ENCODE measurements around the gene RTN4. TPM values are rescaled to one million over a fixed set of nuclear protein-coding genes. Genes with fewer than 3 reads are reported as not detected.

The RTN4 gene
- total RNA-seq, 4 donors from 2014 or later, result 119 to 205 (median 154) TPM

DNA sequence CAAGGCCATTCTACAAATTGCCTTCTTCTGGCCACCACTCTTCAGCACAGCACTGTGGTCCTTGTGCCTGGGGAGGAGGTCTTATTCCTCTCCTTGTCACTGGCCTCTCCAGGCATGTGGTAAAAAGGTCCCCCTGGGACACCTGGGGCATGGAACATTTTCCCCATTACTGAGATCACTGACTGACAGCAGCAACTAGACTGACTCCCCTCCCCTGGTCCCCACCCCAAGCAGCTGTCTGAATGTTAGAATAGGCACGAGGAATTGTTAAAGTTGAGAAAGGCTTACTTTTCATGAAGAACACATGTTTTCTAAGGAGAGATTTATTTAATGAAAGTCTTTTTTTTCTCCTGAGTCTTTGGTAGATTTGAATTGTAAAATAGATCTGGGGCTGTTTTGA, 39.5 kb upstream of the RTN4 start:
- Histone ChIP-seq H3K4me3 (no peak overlapping the region), H3K27ac (no peak overlapping the region), H3K36me3 (no peaks in the 10 kb centered on the region), H3K9me3 (no peaks in the 10 kb centered on the region), H3K4me1 (no peaks in the 10 kb centered on the region), H3K27me3 (no peaks in the 10 kb centered on the region)
- TF ChIP-seq CTCF (IDR thresholded peaks at IDR 0.05) (no peak), POLR2A (IDR thresholded peaks at IDR 0.05) (no peak)
- DNase-seq, result no peak
- intact Hi-C loops (cut with DNase I; ENCODE audit: low total_unique reads), result no loop called here

DNA sequence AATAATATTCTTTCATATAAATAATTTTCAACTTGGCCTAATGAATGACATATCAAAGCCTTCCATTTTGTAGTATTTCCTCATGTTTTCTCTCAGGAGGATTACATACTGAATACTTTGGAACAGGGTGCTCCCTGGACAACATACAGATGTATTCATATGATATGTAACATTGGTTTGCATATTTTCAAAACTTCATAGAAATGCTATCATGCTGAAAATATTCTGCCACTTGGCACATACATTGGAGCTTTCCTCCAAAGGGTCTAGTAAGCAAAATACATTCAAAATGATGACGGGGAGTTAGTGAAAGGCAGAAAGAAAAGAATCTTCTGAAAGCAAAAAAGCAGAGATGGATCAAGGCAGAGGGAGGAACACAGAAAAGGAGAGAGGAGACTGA, 38.1 kb upstream of the RTN4 start:
- intact Hi-C loops (cut with DNase I; ENCODE audit: low total_unique reads), result no loop called here
- Histone ChIP-seq H3K9me3 (no peaks in the 10 kb centered on the region), H3K27ac (no peak overlapping the region), H3K4me1 (no peaks in the 10 kb centered on the region), H3K4me3 (no peak overlapping the region), H3K27me3 (no peaks in the 10 kb centered on the region), H3K36me3 (no peaks in the 10 kb centered on the region)
- TF ChIP-seq POLR2A (IDR thresholded peaks at IDR 0.05) (no peak), CTCF (IDR thresholded peaks at IDR 0.05) (no peak)
- DNase-seq, result no peak

DNA sequence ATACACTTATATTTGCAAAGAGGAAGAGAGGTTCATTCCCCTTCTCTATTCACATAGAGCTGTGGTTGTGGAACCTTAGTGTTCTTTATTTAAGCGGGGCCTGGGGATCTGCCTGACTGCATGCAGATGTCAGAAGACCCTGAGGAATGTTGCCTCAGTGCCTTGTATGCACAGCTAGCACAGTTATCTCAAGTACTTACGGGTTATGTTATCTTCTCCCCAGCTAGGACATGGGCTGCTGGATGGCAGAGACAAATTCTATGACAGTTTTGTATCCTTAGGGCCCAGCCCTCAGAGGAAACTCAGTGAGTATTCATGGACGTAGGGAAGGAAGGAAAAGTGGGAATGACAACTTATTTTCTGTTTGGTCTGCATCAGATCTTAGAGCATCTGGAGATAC, 37.7 kb upstream of the RTN4 start:
- Histone ChIP-seq H3K4me3 (no peak overlapping the region), H3K27ac (no peak overlapping the region), H3K36me3 (no peaks in the 10 kb centered on the region), H3K4me1 (no peaks in the 10 kb centered on the region), H3K27me3 (no peaks in the 10 kb centered on the region), H3K9me3 (no peaks in the 10 kb centered on the region)
- no peak for TF ChIP-seq CTCF (IDR thresholded peaks at IDR 0.05)
- TF ChIP-seq POLR2A (IDR thresholded peaks at IDR 0.05), result no peak
- intact Hi-C loops (cut with DNase I; ENCODE audit: low total_unique reads), result no loop called here
- no peak for DNase-seq

DNA sequence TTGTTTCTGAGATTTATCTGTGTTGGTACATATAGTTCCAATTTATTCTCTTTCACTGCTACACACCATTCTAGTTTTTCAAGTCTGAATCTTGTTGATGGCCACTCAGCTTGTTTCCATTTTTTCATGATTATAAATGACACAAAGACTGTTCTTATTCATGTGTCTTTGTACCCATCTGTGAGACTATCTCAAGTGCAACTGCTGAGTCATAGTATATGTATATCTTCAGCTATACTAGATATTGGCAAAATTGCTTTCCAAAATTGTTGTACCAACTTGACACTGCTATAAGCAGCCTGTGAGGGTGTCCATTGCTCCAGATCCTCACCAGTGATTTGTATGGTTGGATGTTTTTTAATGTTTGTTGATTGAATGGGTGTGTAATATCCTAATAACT, 37.2 kb upstream of the RTN4 start:
- Histone ChIP-seq H3K4me1 (no peaks in the 10 kb centered on the region), H3K36me3 (no peaks in the 10 kb centered on the region), H3K27ac (no peak overlapping the region), H3K9me3 (no peaks in the 10 kb centered on the region), H3K27me3 (no peaks in the 10 kb centered on the region), H3K4me3 (no peak overlapping the region)
- no peak for DNase-seq
- intact Hi-C loops (cut with DNase I; ENCODE audit: low total_unique reads), result no loop called here
- TF ChIP-seq POLR2A (IDR thresholded peaks at IDR 0.05), result no peak
- TF ChIP-seq CTCF (IDR thresholded peaks at IDR 0.05), result no peak

GRCh38 chr2:55085113-55086040, 35.1 kb upstream of the RTN4 start:
- no peak overlapping the region for H3K27ac ChIP-seq
- intact Hi-C loops (cut with DNase I; ENCODE audit: low total_unique reads), result no loop called here
- TF ChIP-seq POLR2A (IDR thresholded peaks at IDR 0.05), result no peak
- no peak for TF ChIP-seq CTCF (IDR thresholded peaks at IDR 0.05)

More at GRCh38 chr2:55085113-55086040, 35.1 kb upstream of the RTN4 start:
- DNase-seq, result no peak
- no peak overlapping the region for H3K4me3 ChIP-seq
- H3K27me3 ChIP-seq, result no peaks in the 10 kb centered on the region
- H3K4me1 ChIP-seq, result no peaks in the 10 kb centered on the region
- no peaks in the 10 kb centered on the region for H3K36me3 ChIP-seq
- no peaks in the 10 kb centered on the region for H3K9me3 ChIP-seq

Data from uterus (tissue), 4 donors.